ENCODE data around the gene CATSPER4. TPM values are rescaled to one million over a fixed set of nuclear protein-coding genes. Genes with fewer than 3 reads are reported as not detected.

The CATSPER4 gene
- total RNA-seq, 2 donors from 2014 or later, result not detected

DNA sequence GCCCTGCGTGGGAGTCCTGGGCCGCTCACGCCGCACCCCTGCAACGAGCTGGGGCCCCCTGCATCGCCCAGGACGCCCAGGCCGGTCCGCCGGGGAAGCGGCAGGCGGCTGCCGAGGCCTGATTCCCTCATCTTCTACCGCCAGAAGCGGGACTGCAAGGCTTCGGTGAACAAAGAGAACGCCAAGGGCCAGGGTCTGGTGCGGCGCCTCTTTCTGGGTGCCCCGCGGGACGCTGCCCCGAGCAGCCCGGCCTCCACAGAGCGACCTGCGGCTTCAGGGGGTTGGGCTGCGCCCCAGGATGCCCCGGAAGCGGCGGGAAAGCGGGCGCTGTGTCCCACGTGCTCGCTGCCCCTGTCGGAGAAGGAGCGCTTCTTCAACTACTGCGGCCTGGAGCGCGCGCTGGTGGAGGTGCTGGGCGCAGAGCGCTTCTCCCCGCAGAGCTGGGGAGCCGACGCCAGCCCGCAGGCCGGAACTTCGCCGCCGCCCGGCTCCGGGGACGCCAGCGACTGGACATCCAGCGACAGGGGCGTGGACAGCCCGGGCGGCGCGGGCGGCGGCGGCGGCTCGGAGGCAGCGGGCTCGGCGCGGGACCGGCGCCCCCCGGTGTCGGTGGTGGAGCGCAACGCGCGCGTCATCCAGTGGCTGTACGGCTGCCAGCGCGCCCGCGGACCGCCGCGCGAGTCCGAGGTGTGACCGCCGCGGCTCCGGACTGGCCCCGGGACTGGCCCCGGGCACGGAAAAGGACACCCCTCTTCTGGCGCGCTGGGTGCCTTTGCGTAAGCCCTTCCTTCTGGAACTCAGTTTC, 28.8 kb upstream of the CATSPER4 start:
- DNase-seq (ENCODE audit: low spot score), result no peak
- no peaks in the 10 kb centered on the region for H3K9me3 ChIP-seq
- no peak overlapping the region for H3K27ac ChIP-seq
- H3K27me3 ChIP-seq (replicated peaks; ENCODE audit: insufficient read depth), result no peaks in the 10 kb centered on the region
- H3K4me1 ChIP-seq (ENCODE audit: control insufficient read depth in 1 of 2, low read depth in 2 of 2), result peaks cover 0 to 12% of the 10 kb centered on the region in 2 donors
- no peaks in the 10 kb centered on the region for H3K36me3 ChIP-seq
- no peak for ATAC-seq (ENCODE audit: insufficient number of reproducible peaks, low FRiP score, low read depth)
- TF ChIP-seq CTCF (IDR thresholded peaks at IDR 0.05), result no peak
- H3K4me3 ChIP-seq, result peak overlapping the region; percentile 70

- no peak for DNase-seq (ENCODE audit: low spot score)
- no peaks in the 10 kb centered on the region for H3K27me3 ChIP-seq (replicated peaks; ENCODE audit: insufficient read depth)
- H3K36me3 ChIP-seq, result no peaks in the 10 kb centered on the region
- H3K9me3 ChIP-seq, result no peaks in the 10 kb centered on the region
- ATAC-seq (ENCODE audit: insufficient number of reproducible peaks, low FRiP score, low read depth), result no peak
- TF ChIP-seq CTCF (IDR thresholded peaks at IDR 0.05), result no peak
- H3K4me3 ChIP-seq, result peak overlapping the region; percentile 70
- H3K27ac ChIP-seq, result no peak overlapping the region
- peaks cover 0 to 12% of the 10 kb centered on the region in 2 donors for H3K4me1 ChIP-seq (ENCODE audit: control insufficient read depth in 1 of 2, low read depth in 2 of 2)
Observed at GRCh38 chr1:26162220-26162709, 28.1 kb upstream of the CATSPER4 start.

DNA sequence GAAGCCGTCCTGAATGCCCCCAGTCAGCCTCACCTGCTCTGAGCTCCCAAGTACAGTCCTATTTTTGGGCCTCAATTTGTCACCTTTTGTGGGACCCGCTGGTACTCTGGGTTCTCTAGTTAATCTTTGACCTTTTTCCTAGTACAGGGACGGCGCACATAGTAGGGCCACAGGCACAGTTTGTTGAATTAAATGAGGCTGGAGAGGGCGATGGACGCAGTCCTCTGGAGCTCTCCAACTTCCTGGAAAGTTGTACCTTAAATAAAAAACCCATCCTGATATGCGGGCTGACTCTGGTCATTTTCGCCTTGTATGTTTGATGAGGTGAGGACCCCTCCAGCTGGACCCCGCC, 26.7 kb upstream of the CATSPER4 start:
- H3K36me3 ChIP-seq, result no peaks in the 10 kb centered on the region

GRCh38 chr1:26164036-26164860, 26.2 kb upstream of the CATSPER4 start:
- peak; percentile 59 for TF ChIP-seq CTCF (IDR thresholded peaks at IDR 0.05)
- DNase-seq (ENCODE audit: low spot score), result no peak
- peaks cover 0 to 12% of the 10 kb centered on the region in 2 donors for H3K4me1 ChIP-seq (ENCODE audit: control insufficient read depth in 1 of 2, low read depth in 2 of 2)
- H3K36me3 ChIP-seq, result no peaks in the 10 kb centered on the region
- no peaks in the 10 kb centered on the region for H3K27me3 ChIP-seq (replicated peaks; ENCODE audit: insufficient read depth)
- H3K4me3 ChIP-seq, result peak overlapping the region; percentile 68
- H3K9me3 ChIP-seq, result no peaks in the 10 kb centered on the region
- no peak for ATAC-seq (ENCODE audit: insufficient number of reproducible peaks, low FRiP score, low read depth)
- H3K27ac ChIP-seq, result peak overlapping the region in 1 of 2 donors; percentile 50

More for the DNA sequence above, 26.7 kb upstream of the CATSPER4 start:
- Histone ChIP-seq H3K27ac (no peak overlapping the region), H3K9me3 (no peaks in the 10 kb centered on the region), H3K4me1 (ENCODE audit: control insufficient read depth in 1 of 2, low read depth in 2 of 2) (peaks cover 0 to 12% of the 10 kb centered on the region in 2 donors), H3K27me3 (replicated peaks; ENCODE audit: insufficient read depth) (no peaks in the 10 kb centered on the region), H3K4me3 (peak overlapping the region; percentile 68)
- TF ChIP-seq CTCF (IDR thresholded peaks at IDR 0.05), result no peak
- no peak for DNase-seq (ENCODE audit: low spot score)
- ATAC-seq (ENCODE audit: insufficient number of reproducible peaks, low FRiP score, low read depth), result no peak

Data from thoracic aorta (tissue), 2 donors.